ENCODE results near the gene CHCHD6.

CHCHD6 gene

GRCh38 chr3:126743350-126743749 is 39.3 kb downstream of the CHCHD6 start:
- no peak for DNase-seq (ENCODE audit: low spot score)

DNA sequence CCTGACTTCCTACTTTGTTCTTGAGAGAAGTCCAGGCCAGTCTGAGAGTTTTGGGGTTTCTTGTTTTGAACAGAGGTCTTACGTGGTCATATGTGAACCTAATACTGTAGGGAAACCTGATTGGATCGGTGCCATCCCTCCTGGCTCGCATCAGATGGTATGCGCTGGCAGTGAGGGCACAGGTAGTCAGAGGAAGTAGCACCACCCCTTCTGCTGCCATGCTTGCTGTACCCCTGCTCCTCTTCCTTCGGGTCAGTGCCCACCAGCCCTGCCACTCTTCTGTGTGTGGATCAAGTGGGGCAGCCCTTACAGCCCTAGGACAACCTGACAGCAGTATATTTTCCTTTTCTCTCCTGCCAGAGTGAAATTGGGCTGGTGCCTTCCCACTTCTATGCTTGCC is 39.7 kb downstream of the CHCHD6 start:
- no peak for DNase-seq (ENCODE audit: low spot score)

DNA sequence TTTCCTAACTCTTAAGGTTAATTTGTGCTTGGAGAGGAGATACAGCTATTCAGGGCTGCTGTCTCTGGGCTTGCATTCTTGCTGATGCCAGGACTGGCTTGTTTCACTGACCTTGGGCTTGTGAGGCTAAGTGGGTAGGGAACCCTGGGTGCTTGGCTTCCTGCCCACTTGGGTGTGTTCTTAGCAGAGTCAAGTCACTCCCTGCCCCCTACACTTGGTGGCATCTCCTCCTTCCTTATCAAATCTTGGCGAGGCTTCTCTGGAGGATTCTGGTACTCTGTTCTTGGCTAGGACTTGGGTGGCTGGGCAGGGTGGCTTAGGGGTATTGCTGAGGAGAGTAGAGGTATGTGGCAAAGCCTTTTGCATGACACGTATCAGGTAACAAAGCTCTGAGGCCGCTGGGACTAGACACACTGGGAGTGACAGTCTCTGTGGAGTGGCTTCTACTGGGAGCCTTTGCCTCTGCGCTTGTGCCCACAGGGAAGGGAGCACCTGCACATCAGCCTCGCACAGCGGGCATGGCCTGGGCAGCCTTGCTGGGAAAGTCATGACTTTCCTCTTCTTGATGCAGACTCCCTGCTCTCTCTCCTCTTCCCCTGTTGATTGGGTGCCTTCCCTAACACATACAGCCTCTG is 41.8 kb downstream of the CHCHD6 start:
- no peak for DNase-seq (ENCODE audit: low spot score)

- DNase-seq (ENCODE audit: low spot score), result no peak
Observed at GRCh38 chr3:126746395-126747177, 42.5 kb downstream of the CHCHD6 start.

DNA sequence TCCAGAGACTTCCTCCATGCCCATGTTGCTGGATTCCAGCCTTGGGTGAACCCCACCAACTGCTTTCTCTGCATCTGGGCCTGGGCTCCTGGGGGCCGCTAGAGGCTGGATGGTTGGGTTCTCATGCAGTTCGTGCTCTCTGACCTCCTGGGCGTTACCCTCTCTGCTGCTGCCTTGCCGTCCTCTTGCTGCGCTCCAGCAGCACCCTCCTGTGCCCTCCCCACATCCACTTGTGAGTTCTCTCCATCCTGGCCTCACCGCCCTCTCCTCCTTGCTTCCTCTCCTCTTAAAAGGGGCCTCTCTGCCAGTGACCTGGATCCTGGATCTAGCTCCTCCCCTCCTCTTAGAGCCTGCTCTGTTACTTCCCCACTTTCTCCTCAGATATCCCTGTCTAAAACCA is 43.7 kb downstream of the CHCHD6 start:
- no peak for DNase-seq (ENCODE audit: low spot score)

DNA sequence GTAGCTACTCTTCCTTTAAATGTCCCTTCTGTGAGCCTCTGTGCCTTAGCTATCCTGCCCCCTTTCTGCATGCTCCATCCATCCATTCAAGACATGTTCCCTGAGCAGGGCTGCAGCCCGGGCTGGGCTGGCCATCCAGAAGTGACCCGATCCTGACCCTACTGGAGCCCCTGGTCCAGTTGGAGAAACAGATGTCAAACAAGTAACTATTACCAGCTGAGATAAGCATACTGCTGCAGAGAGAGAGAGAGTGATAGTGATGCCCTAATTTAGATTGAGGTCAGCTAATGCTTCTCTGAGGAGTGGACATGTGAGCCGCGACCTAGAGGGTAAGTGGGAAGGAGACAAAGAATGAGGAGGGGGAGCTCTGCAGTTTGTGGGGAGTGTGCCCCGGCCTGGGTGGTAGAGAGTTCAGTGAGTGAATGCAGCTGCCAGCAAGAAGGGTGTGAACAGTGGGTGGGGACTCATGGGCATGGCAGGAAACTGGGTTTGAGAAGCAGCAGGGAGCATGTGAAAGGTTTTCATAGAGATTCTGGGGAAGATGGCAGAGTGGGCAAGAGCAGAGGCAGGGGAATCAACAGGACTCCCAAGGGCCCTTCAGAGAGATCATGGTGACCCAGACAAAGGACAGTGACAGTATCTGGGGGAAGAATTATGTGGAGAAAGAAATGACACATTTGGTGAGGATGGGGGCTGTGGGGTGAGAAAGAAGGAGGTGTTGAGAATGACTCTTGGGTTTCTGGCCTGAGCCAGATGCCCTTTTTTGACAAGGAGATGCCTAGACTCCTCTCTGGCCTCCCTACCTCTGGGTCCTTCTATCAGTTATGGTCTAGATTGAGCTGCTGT is 44.9 kb downstream of the CHCHD6 start:
- no peak for DNase-seq (ENCODE audit: low spot score)

DNA sequence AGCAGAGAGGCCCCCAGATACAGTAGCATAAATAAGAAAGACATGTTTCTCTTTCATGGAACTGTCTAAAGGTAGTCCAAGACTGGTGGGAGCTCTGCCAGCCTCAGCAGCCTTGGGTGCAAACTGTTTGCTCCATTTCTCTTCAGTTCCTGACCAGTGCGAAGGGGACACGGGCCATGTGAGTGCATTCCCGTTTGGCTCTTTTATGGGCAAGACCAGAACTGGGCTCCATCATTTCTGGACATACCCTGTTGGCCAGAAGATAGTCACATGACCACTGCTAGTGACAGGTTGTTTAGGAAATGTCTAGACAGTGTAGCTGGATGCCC is 45.5 kb downstream of the CHCHD6 start:
- no peak for DNase-seq (ENCODE audit: low spot score)

DNA sequence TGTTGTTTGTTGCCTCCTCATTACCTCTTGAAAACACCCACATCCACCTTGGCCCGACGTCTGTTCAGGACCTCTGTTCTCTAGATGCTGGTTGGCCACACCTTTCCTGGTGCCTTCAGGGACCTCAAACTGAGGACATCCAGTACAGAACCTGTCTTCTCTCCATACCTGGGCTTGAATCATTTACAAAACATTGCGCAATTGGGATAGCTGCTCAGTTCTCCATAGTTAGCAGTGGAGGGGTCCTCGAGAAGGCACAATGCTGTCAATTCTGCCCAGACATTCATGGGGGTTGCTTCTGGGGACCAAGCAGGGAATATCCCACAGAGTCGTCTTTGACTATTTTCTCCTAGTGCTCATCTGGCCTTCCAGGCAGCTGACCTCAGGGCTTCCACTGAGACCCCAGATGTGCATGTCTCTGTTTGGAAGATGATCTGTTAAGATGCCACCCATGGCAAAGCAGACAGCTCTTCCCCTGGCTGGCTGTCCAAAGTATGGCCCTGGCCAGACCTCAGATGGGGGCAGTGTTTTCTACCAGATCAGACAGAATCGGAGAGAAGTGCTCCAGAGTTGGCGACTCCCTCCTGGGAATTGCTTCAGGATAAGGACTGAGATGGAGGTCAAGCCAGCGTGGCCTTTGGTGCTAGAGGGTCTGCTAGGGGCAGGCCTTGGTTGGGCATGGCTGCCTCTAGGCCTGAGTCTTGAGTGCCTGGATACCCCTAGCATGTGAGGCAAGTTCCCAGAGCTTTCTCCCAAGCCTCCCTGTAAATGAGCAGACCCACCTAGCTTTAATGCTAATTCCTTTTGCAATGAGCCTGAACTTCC is 46.1 kb downstream of the CHCHD6 start:
- DNase-seq (ENCODE audit: low spot score), result no peak

DNA sequence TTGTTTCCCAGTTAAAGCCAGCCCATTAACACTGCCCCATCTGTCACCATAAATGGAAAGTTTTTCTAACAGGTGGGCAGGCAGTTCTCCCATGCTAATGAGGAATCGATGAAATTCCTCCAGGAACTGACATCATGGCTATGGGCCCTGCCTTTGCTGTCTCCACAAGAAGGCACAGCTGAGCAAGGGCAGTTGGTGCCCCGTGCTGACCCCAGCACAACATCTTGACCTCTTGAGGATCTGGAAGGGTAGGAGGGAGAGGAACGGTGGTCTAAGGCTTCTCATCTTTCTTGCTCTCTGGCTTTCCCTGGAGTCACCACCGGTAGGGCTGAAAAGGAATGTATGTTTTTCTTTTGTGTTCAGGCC is 46.7 kb downstream of the CHCHD6 start:
- DNase-seq (ENCODE audit: low spot score), result no peak

GRCh38 chr3:126751611-126752302 is 47.7 kb downstream of the CHCHD6 start:
- no peak for DNase-seq (ENCODE audit: low spot score)

DNA sequence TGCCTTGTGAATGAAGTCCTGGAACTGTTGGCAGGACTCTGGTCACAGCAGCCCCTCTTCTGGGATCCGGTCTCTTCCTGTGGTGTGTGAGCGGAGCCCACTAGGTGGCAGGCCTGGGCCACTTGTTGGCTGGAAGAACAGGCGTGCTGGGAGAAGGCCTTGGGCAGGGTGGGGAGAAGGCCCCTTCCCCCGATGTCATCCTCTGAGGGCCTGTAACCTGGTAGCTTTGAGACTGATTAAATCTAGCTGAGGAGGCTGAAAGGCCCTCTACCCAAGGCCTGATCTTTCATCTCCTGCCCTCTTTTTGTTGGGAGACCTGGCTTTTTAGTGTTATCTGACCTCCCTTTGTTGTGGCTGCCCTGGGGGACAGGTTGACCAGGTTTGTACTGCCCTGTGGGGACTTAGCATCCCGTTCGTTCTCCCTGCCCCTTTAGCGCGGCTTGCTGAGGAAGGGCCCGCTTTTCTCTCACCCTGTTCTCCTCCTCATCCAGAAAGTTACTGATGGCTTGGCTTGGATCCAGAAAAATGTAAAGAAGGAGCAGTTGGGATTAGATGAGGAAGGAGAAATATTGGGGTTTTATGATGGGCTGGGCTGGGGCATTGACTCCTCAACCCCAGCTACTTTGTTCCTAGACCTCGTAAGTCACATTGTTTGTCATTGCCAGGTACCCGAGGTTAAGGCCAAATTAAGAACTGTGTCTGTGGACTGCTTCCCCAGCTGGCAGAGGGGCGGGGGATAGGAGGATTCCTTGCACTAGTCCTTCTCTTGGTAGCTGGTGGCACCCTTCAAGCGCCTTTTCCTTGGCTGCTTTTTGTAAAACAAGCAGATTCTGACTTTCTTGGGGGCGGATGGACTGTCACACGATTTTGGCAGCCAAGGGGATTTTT is 48.5 kb downstream of the CHCHD6 start:
- DNase-seq (ENCODE audit: low spot score), result peak; percentile 91

- DNase-seq (ENCODE audit: low spot score), result peak; percentile 53
Observed at GRCh38 chr3:126753191-126754160, 49.4 kb downstream of the CHCHD6 start.

DNA sequence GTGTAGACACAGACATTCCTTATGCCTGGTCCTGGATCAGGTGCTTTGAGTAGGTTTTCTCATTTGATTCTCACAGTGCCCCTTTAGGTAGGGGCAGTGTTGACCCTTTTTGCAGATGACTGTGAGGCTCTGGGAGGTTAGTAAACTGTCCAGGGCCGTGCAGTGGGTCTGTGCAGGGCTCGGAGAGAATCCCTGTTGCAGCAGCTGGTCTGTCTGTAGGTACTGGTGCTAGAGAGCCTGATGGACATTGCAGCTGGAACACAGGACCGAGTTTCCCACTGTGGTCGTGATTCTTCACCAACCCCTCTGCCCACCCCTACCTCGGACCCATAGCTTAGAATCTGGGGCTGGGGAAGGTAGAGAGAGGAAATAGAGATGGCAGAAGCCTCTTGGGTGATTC is 51.8 kb downstream of the CHCHD6 start:
- DNase-seq (ENCODE audit: low spot score), result no peak

- DNase-seq (ENCODE audit: low spot score), result no peak
Observed at GRCh38 chr3:126758026-126758425, 54.0 kb downstream of the CHCHD6 start.

- DNase-seq (ENCODE audit: low spot score), result no peak
Observed at GRCh38 chr3:126758882-126759281, 54.8 kb downstream of the CHCHD6 start.

- DNase-seq (ENCODE audit: low spot score), result no peak
Observed at GRCh38 chr3:126760541-126760940, 56.5 kb downstream of the CHCHD6 start.

DNA sequence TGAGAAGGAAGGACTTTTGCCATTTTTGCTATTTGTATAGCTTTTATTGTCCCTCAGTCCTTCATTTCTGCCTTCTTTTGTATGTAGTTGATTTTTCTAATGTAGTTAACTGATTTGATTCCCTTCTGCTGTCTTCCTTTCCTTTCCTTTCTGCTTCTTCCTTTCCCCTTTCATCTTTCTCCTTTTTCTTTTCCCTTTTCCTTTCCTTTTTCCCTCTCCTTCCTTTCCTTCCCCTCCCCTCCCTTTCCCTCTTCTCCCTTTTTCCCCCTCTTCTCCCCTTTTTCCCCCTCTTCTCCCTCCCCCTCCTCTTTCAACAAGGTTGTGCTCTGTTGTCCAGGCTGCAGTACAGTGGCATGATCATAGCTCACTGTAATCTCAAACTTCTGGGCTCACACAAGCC is 59.0 kb downstream of the CHCHD6 start:
- no peak for DNase-seq (ENCODE audit: low spot score)

DNA sequence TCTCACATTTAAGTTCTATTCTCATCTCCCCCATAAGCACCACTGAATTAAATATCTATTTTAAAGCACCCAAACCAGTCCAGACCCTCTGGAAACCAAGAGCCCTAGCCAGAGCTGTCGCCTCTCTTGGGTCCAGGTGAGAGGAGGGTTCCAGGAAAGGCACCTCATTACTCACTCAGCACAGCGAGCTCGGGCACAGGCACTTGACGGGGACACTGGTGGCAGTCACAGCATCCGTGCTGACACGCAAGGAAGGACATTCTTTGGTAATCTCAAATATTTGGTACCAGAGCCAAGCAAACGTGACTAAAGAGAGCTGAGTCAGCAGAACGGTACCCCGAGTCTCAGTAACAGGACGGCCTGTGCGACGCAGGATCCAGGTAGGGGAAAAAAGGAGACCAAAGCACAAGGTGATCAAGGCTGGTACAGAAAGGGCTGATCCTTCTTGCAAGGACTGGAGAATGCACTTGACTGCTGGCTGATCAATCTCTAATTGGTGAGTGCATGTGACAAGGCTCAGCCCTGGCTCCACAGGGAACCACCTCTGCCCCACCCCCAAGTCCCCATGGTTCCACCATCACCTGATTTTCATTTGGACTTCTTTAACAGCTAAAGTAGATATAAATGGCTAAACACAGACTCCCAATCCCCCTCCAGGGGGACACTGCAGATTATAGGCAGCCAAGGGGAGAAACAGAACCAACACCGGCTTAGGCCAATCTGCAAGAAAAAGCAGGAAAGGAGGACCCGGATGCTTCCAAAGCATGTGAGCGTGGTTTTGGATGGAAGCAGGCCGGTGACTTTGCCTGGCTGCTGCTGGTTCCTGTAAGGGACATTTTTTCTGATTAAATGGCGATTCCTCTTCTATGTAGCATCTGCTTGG is 61.4 kb downstream of the CHCHD6 start:
- DNase-seq (ENCODE audit: low spot score), result no peak

All from AG20443 (cell line).